Measurements from ENCODE around the gene CRYZL1. TPM values are rescaled to one million over a fixed set of nuclear protein-coding genes. Genes with fewer than 3 reads are reported as not detected.

The CRYZL1 gene
- total RNA-seq, 2 donors from 2014 or later, result 31.5 to 36.0 TPM

GRCh38 chr21:33541105-33541711 is 100.3 kb downstream of the CRYZL1 start:
- H3K27me3 ChIP-seq, result no peaks in the 10 kb centered on the region
- no peaks in the 10 kb centered on the region for H3K36me3 ChIP-seq
- peaks cover 10% of the 10 kb centered on the region for H3K4me1 ChIP-seq
- peak; percentile 31 for DNase-seq
- no peak for TF ChIP-seq CTCF (IDR thresholded peaks at IDR 0.05)
- H3K27ac ChIP-seq, result peak overlapping the region; percentile 99
- peak overlapping the region; percentile 59 for H3K4me3 ChIP-seq
- no peaks in the 10 kb centered on the region for H3K9me3 ChIP-seq
- peak overlapping the region; percentile 93 to 99 for H3K9ac ChIP-seq (ENCODE audit: low read depth in 2 of 2, low read length in 2 of 2)
- intact Hi-C loops (cut with DNase I), result loop anchor here (5.0 kb wide), 2 partner anchors 46 to 59 kb away; partner anchors contain the start of gene DONSON

- no peak for DNase-seq
- Histone ChIP-seq H3K27me3 (no peaks in the 10 kb centered on the region), H3K9me3 (no peaks in the 10 kb centered on the region), H3K27ac (peak overlapping the region; percentile 99), H3K9ac (ENCODE audit: low read depth in 2 of 2, low read length in 2 of 2) (no peak overlapping the region), H3K4me3 (peak overlapping the region; percentile 59), H3K4me1 (peaks cover 10% of the 10 kb centered on the region), H3K36me3 (no peaks in the 10 kb centered on the region)
- TF ChIP-seq CTCF (IDR thresholded peaks at IDR 0.05), result no peak
- intact Hi-C loops (cut with DNase I), result loop anchor here (5.0 kb wide), 2 partner anchors 47 to 58 kb away; partner anchors contain the start of gene DONSON
These were observed 100.8 kb downstream of the CRYZL1 start for GRCh38 chr21:33540711-33541104.

GRCh38 chr21:33539616-33540015 is 101.9 kb downstream of the CRYZL1 start:
- Histone ChIP-seq H3K27ac (no peak overlapping the region), H3K9ac (ENCODE audit: low read depth in 2 of 2, low read length in 2 of 2) (no peak overlapping the region), H3K4me3 (no peak overlapping the region), H3K9me3 (no peaks in the 10 kb centered on the region), H3K27me3 (no peaks in the 10 kb centered on the region), H3K36me3 (no peaks in the 10 kb centered on the region), H3K4me1 (peaks cover 3% of the 10 kb centered on the region)
- TF ChIP-seq CTCF (IDR thresholded peaks at IDR 0.05), result no peak
- no peak for DNase-seq
- intact Hi-C loops (cut with DNase I), result loop anchor here (5.0 kb wide), 2 partner anchors 48 to 57 kb away; partner anchors contain the start of gene DONSON

Other genes with a start within 250 kb of the CRYZL1 start
- gene IFNGR2, start 238.3 kb downstream of the CRYZL1 start, total RNA-seq, result 100 to 1,000 TPM in 1 of 2 donors, 10 to 100 TPM in 1; 53.7 to 128 TPM
- 10 to 100 TPM; 29.0 to 50.1 TPM for gene TMEM50B, start 161.8 kb downstream of the CRYZL1 start, total RNA-seq
- gene DNAJC28, start 150.0 kb downstream of the CRYZL1 start, total RNA-seq, result 1 to 10 TPM; 1.2 to 2.8 TPM
- gene GART, start 99.6 kb downstream of the CRYZL1 start, total RNA-seq, result 100 to 1,000 TPM in 1 of 2 donors, 10 to 100 TPM in 1; 52.7 to 100 TPM
- 100 to 1,000 TPM; 190 to 213 TPM for gene SON, start 98.7 kb downstream of the CRYZL1 start, total RNA-seq
- 10 to 100 TPM in 1 of 2 donors, 1 to 10 TPM in 1; 7.7 to 21.7 TPM for gene DONSON, start 53.1 kb downstream of the CRYZL1 start, total RNA-seq
- gene ITSN1, start 760 bp upstream of the CRYZL1 start, total RNA-seq, result 10 to 100 TPM; 22.4 to 28.3 TPM

Data from colonic mucosa (tissue), 4 donors.